B cell (primary cell): ENCODE measurements around the gene KRT23.

Source experiments
- EZH2 ChIP-seq: IDR thresholded peaks from 2 replicates; pipeline ENCODE4 v1.6.1; 2012; ENCODE audit warnings: borderline replicate concordance, low read depth, mild to moderate bottlenecking, moderate library complexity, low read length; ENCODE audit not compliant: insufficient read depth, poor library complexity, severe bottlenecking
- TF ChIP-seq, protein P1 (sequence below): fragments of 200-600 bp; IDR thresholded peaks from one replicate; pipeline ENCODE4 v1.8.0; 2022; ENCODE audit warnings: antibody characterized with exemption, mild to moderate bottlenecking

GRCh38 chr17:40902498-40902897, 34.9 kb downstream of the KRT23 start:
- no peak for TF ChIP-seq EZH2
- TF ChIP-seq, protein P1, sequence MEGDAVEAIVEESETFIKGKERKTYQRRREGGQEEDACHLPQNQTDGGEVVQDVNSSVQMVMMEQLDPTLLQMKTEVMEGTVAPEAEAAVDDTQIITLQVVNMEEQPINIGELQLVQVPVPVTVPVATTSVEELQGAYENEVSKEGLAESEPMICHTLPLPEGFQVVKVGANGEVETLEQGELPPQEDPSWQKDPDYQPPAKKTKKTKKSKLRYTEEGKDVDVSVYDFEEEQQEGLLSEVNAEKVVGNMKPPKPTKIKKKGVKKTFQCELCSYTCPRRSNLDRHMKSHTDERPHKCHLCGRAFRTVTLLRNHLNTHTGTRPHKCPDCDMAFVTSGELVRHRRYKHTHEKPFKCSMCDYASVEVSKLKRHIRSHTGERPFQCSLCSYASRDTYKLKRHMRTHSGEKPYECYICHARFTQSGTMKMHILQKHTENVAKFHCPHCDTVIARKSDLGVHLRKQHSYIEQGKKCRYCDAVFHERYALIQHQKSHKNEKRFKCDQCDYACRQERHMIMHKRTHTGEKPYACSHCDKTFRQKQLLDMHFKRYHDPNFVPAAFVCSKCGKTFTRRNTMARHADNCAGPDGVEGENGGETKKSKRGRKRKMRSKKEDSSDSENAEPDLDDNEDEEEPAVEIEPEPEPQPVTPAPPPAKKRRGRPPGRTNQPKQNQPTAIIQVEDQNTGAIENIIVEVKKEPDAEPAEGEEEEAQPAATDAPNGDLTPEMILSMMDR, result no peak
